GM19193 (cell line): ENCODE measurements around the gene HECW1.

ENCODE experiments used
- POLR2A ChIP-seq: IDR thresholded peaks from 4 replicates; pipeline ENCODE4 v1.6.1; 2011; ENCODE audit not compliant: insufficient read depth, insufficient read length; ENCODE audit errors: extremely low read depth

HECW1 gene

DNA sequence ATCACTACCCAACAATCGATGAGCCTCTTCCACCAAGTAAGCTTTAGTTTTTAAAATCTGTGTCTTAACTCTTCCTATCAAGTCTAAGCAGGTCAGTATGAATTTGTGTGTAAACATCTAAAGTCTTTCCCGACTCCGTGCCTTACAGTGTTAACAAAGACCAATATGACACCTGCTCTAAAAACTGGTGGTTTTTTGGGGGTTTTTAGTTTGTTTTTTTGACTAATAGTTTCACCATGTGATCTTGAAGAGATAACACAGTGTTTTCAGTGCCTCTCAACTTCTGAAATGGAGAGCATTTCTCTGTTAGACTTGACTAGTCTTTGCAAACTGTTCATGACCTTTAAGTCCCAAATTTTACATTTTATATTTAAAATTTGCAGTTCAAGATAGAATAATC is 338.4 kb downstream of the HECW1 start:
- no peak for TF ChIP-seq POLR2A

GRCh38 chr7:43454936-43455518 is 342.6 kb downstream of the HECW1 start:
- TF ChIP-seq POLR2A = no peak

DNA sequence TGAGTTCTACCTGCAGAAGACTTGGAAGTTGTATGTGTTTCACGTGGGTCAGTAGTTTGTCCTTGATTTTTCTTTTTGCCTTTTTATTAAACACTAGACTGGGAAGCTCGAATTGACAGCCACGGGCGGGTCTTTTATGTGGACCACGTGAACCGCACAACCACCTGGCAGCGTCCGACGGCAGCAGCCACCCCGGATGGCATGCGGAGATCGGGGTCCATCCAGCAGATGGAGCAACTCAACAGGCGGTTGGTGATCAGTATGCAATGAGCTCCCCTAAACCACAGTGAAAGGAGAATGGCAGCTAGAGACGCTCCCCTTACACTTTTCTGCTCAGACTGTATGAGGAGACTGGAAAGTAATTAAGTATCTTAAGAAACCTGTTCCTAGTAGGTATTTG is 343.8 kb downstream of the HECW1 start:
- no peak for TF ChIP-seq POLR2A

- TF ChIP-seq POLR2A = no peak
Measured at GRCh38 chr7:43458330-43459018, 346.0 kb downstream of the HECW1 start.

GRCh38 chr7:43459019-43459337 is 346.5 kb downstream of the HECW1 start:
- no peak for TF ChIP-seq POLR2A

GRCh38 chr7:43460733-43461348 is 348.4 kb downstream of the HECW1 start:
- no peak for TF ChIP-seq POLR2A

DNA sequence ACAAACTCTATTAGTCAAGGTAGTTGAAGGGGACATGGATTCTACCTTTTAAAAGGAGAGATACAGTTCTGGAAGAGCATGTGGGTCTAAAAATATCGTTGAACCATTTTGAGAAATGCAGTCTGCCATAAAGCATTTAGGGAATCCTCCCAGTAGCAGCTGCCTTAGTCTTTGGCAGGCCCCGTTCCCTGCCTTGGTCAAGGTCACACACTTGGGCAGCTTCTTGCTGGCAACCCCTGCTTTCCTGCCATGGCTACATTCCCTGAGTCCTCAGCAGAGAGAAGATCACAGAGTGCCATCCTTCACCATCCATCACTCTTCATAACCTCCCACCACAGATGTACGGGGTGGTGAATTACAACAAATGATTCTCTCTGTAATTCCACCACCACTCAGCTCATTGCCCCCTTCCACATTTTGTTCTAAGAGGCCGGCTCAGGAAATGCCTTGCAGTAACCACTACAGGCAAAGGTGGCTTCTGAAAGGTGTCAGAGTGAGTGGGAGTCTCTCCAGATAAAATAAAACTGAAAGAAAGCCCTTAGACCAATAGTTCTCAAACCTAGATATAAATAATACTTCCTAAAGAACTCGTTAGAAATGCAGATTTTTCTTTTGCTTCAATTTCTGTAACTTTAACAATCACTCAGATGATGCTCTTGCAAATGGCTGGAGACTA is 349.0 kb downstream of the HECW1 start:
- no peak for TF ChIP-seq POLR2A

DNA sequence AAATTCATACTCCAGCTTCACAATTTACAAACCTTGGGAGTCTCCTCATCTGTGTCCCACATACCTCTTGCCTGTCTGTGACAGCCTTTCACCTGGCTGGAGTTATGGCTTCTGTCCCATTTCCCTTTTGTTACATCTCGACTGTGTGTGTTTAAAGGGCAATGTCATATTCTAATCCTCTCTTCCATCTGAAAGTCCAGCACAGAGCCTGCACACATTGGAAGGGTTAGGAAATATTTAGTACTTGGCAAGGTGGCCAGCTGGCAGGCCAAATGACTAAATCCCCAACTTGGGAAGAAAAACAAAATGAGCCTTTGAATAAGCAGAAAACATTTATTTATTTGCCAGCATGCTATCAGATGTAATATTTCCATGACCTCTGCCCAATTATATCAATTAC is 350.4 kb downstream of the HECW1 start:
- no peak for TF ChIP-seq POLR2A

DNA sequence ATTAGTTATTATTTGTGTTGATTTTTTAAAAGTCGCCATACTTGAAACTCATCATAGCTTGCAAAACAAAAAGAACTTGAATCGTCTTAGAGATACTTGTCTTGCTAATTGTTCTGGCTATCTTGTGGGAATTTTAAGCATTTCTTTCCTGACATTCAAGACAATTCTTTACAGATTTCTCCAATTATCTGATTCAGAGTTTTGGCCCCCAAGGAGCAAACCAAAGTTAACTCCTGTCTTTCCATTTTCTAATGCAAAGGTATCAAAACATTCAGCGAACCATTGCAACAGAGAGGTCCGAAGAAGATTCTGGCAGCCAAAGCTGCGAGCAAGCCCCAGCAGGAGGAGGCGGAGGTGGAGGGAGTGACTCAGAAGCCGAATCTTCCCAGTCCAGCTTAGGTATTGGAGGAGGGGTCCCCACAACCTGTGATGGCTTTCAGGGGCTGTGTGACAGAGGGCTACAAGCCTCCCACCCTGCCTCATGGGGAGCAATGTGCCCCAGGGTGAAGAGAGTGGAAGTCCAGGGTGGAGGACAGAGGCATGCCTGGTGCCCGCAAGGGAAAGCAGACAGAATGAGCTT is 351.0 kb downstream of the HECW1 start:
- TF ChIP-seq POLR2A = no peak

GRCh38 chr7:43465581-43466554 is 353.4 kb downstream of the HECW1 start:
- no peak for TF ChIP-seq POLR2A

DNA sequence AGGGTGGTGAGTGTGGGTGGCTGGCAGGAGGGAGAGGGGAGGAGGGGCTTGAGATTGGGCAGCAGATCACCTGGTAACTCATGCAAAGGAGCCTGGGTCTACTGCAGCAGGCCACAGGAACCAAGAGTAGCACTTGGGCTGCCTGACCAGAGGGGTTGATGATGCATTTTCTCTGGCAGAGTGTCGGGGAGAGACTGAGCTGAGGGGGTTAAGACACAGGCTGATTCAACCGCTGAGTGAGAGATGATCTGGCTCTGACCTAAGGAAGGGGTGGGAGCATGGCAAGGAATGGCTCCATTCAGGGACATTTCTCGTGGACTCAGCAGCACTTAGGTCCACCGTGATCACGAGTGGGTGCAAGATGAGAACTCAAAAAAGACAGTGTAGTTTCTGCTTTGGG is 355.0 kb downstream of the HECW1 start:
- no peak for TF ChIP-seq POLR2A

- no peak for TF ChIP-seq POLR2A
Measured at GRCh38 chr7:43467846-43468245, 355.4 kb downstream of the HECW1 start.

DNA sequence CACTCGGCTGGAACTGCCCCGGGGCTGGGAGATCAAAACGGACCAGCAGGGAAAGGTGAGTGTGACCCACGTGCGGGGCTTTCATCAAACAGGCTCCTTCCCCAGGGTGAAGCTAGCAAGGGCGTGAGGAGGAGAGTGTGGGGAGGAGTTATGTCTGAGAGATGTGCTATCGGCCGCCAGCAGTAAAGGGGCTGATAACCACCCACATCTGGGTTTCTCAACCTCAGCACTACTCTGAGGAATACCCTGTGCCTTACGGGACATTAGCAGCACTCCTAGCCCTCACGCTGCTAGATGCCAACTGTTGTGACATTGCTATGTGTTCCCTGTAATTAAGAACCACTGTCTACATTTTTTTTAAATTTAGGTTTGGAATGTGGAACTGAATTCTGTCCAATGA is 356.6 kb downstream of the HECW1 start:
- TF ChIP-seq POLR2A = no peak

- no peak for TF ChIP-seq POLR2A
Measured at GRCh38 chr7:43470110-43470509, 357.7 kb downstream of the HECW1 start.
